CD14-positive monocyte (primary cell): ENCODE data around the gene PKD1. TPM values are rescaled to one million over a fixed set of nuclear protein-coding genes. Genes with fewer than 3 reads are reported as not detected.

Experiments used
- DNase-seq, 3 donors: peaks; one replicate each; pipeline ENCODE4 v3.0.0-alpha.2; 2011 to 2022
- H2AFZ ChIP-seq: 2 replicates; pipeline ENCODE4 v1.6.0; 2012; ENCODE audit warnings: mild to moderate bottlenecking, low read depth, low read length, inconsistent platforms; ENCODE audit not compliant: insufficient read depth, poor library complexity, severe bottlenecking
- H3K27ac ChIP-seq, 2 donors: 1 replicate in 1 of 2; 2 replicates in 1 of 2; pipeline ENCODE4 v1.5.1; 2012 to 2013; ENCODE audit warnings: low read length in 2 of 2, control low read depth in 1 of 2, inconsistent platforms in 1 of 2, low read depth in 1 of 2, mild to moderate bottlenecking in 1 of 2
- H3K27me3 ChIP-seq, 2 donors: one replicate each; pipeline versions ENCODE4 v1.6.0 to v1.6.1; 2011 to 2013; ENCODE audit warnings: low read length in 2 of 2; ENCODE audit not compliant: control insufficient read depth in 2 of 2, insufficient read depth in 2 of 2
- H3K36me3 ChIP-seq, 2 donors: replicated peaks in 1 of 2; 1 replicate in 1 of 2; 2 replicates in 1 of 2; pipeline versions ENCODE4 v1.5.1 to v1.6.1; 2012 to 2013; ENCODE audit warnings: low read length in 2 of 2, control low read depth in 1 of 2, inconsistent platforms in 1 of 2, mild to moderate bottlenecking in 1 of 2; ENCODE audit not compliant: insufficient read depth in 2 of 2, control insufficient read depth in 1 of 2
- H3K4me1 ChIP-seq, 2 donors: 1 replicate in 1 of 2; 2 replicates in 1 of 2; pipeline versions ENCODE4 v1.5.1 to v1.6.1; 2012 to 2013; ENCODE audit warnings: low read length in 2 of 2, control low read depth in 1 of 2, inconsistent platforms in 1 of 2, mild to moderate bottlenecking in 1 of 2, moderate library complexity in 1 of 2; ENCODE audit not compliant: insufficient read depth in 2 of 2, control insufficient read depth in 1 of 2
- H3K4me2 ChIP-seq: replicated peaks from 2 replicates; pipeline ENCODE3; 2012; ENCODE audit warnings: low read length, moderate library complexity, mild to moderate bottlenecking; ENCODE audit not compliant: poor library complexity, severe bottlenecking; ENCODE audit errors: extremely low read depth
- H3K4me3 ChIP-seq, 3 experiments: fragments of 200-600 bp in 1 of 3; sonication (generic) in 1 of 3; replicated peaks in 1 of 3; 1 replicate in 2 of 3; 2 replicates in 1 of 3; pipeline ENCODE4 v1.5.1; 2011 to 2013; ENCODE audit warnings: low read length in 3 of 3, mild to moderate bottlenecking in 3 of 3, control low read depth in 2 of 3, low read depth in 2 of 3, inconsistent platforms in 1 of 3, moderate library complexity in 1 of 3
- H3K79me2 ChIP-seq: 2 replicates; pipeline ENCODE4 v1.6.0; 2012; ENCODE audit warnings: mild to moderate bottlenecking, control low read depth, inconsistent platforms, low read length, moderate library complexity; ENCODE audit not compliant: insufficient read depth
- H3K9ac ChIP-seq: 2 replicates; pipeline ENCODE4 v1.6.0; 2017; ENCODE audit warnings: low read length, mild to moderate bottlenecking; ENCODE audit not compliant: insufficient read depth, poor library complexity, severe bottlenecking
- H3K9me3 ChIP-seq, 2 donors: replicated peaks in 1 of 2; 1 replicate in 1 of 2; 2 replicates in 1 of 2; pipeline versions ENCODE4 v1.5.1 to v1.6.1; 2012 to 2013; ENCODE audit warnings: low read length in 2 of 2, control low read depth in 1 of 2; ENCODE audit not compliant: control insufficient read depth in 1 of 2, insufficient read depth in 1 of 2
- H4K20me1 ChIP-seq: 2 replicates; pipeline ENCODE4 v1.6.0; 2012; ENCODE audit warnings: mild to moderate bottlenecking, low read length, control low read depth, moderate library complexity; ENCODE audit not compliant: insufficient read depth
- H3K27ac Mint-ChIP-seq, 7 donors: one replicate each; pipeline ENCODE4 v1.8.0; 2020; ENCODE audit warnings: mild to moderate bottlenecking in 7 of 7, mixed read lengths in 7 of 7, moderate library complexity in 6 of 7, inconsistent platforms in 2 of 7
- H3K27me3 Mint-ChIP-seq, 3 donors: one replicate each; pipeline ENCODE4 v1.8.0; 2021 to 2022; ENCODE audit warnings: low read depth in 3 of 3, mild to moderate bottlenecking in 3 of 3, mixed read lengths in 3 of 3, moderate library complexity in 3 of 3, inconsistent platforms in 1 of 3
- H3K36me3 Mint-ChIP-seq, 2 donors: one replicate each; pipeline ENCODE4 v1.8.0; 2020; ENCODE audit warnings: mixed read lengths in 2 of 2, inconsistent platforms in 1 of 2, mild to moderate bottlenecking in 1 of 2
- H3K4me1 Mint-ChIP-seq: one replicate; pipeline ENCODE4 v1.8.0; 2020; ENCODE audit warnings: mild to moderate bottlenecking, mixed read lengths
- H3K4me3 Mint-ChIP-seq, 2 donors: one replicate each; pipeline ENCODE4 v1.8.0; 2020; ENCODE audit warnings: mild to moderate bottlenecking in 2 of 2, mixed read lengths in 2 of 2, moderate library complexity in 1 of 2
- H3K9me3 Mint-ChIP-seq, 7 donors: one replicate each; pipeline ENCODE4 v1.8.0; 2020 to 2022; ENCODE audit warnings: mixed read lengths in 7 of 7, mild to moderate bottlenecking in 6 of 7, moderate library complexity in 6 of 7, inconsistent platforms in 2 of 7
- WGBS: methylation state at CpG from one replicate; pipeline ENCODE4 v1.1.5; 2013; ENCODE audit warnings: missing lambda C conversion rate; ENCODE audit not compliant: insufficient coverage; 5-methylcytosine and 5-hydroxymethylcytosine counted together
- intact Hi-C, 2 donors: fragments of 100-400 bp; cut with micrococcal nuclease; formaldehyde crosslinking; loops; one replicate each; pipeline versions ENCODE4 v1.15.0 to v1.15.1; 2023
- polyA plus RNA-seq, 3 donors: library from polyadenylated mRNA; depleted of rRNA in 1 of 3; unstranded in 2 of 3; stranded (reverse) in 1 of 3; fragments of 300-500 nt in 2 of 3; fragments of >200 nt in 1 of 3; fragmentation: Illumina TruSeq in 2 of 3; gene quantifications; 1 replicate in 2 of 3; 2 replicates in 1 of 3; pipeline ENCODE4 v1.2.3, GENCODE V29; 2012 to 2021
- TF ChIP-seq, protein P1 (sequence below): fragments of 200-600 bp; IDR thresholded peaks from one replicate; pipeline ENCODE4 v1.8.0; 2022; ENCODE audit warnings: antibody characterized with exemption, mild to moderate bottlenecking

Gene PKD1
- polyA plus RNA-seq, 3 donors = 0.22 to 53.8 (median 1.6) TPM

DNA sequence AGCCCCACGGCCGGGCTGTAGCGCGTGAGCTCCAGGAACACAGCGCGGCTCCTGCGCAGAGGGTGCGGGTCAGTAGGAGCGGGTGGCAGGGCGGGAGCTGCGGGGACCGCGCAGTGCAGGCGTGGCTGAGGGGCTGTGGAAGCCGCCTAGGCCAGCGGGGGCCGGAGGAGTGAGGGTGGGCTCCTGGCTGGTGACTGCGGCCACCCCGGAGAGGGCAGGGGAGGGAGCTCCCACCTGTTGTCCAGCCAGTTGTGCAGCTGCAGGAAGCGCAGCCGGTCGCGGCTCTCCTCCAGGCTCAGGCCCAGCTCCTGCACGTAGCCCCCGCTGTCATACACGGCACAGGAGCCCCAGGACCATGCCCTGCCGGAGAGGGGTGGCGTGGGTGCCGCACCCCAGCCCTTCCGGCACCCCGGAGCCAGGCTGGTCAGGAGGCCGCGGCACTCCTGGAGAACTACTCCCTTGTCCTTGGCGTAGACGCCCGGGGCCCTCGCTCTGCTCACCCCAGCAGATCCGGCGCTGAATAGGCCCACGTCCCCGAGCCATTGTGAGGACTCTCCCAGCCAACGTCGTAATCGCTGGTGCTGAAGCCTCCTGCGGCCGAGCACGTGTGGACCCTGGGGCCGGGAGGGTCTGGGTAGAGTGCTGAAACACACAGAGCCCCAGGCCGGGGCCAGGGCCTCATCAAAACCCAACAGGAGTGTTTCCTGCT, 44.0 kb downstream of the PKD1 start:
- no peak overlapping the region for H3K27ac ChIP-seq
- TF ChIP-seq, protein P1, sequence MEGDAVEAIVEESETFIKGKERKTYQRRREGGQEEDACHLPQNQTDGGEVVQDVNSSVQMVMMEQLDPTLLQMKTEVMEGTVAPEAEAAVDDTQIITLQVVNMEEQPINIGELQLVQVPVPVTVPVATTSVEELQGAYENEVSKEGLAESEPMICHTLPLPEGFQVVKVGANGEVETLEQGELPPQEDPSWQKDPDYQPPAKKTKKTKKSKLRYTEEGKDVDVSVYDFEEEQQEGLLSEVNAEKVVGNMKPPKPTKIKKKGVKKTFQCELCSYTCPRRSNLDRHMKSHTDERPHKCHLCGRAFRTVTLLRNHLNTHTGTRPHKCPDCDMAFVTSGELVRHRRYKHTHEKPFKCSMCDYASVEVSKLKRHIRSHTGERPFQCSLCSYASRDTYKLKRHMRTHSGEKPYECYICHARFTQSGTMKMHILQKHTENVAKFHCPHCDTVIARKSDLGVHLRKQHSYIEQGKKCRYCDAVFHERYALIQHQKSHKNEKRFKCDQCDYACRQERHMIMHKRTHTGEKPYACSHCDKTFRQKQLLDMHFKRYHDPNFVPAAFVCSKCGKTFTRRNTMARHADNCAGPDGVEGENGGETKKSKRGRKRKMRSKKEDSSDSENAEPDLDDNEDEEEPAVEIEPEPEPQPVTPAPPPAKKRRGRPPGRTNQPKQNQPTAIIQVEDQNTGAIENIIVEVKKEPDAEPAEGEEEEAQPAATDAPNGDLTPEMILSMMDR = no peak
- 97% methylated on average over 47 of the region's 49 CpGs for WGBS
- no peaks in the 10 kb centered on the region for H3K27me3 ChIP-seq
- intact Hi-C loops = no loop called here
- no peaks in the 10 kb centered on the region for H3K4me1 ChIP-seq
- H3K79me2 ChIP-seq = no peaks in the 10 kb centered on the region
- H3K4me2 ChIP-seq = no peak overlapping the region
- DNase-seq = no peak
- Mint-ChIP-seq H3K27ac (no peak overlapping the region), H3K9me3 (peaks cover 0 to 2% (median 0%) of the 10 kb centered on the region in 7 donors), H3K4me3 (no peak overlapping the region), H3K4me1 (no peaks in the 10 kb centered on the region), H3K36me3 (peaks cover 33 to 64% of the 10 kb centered on the region in 2 donors), H3K27me3 (no peaks in the 10 kb centered on the region)
- no peak overlapping the region for H3K4me3 ChIP-seq
- no peaks in the 10 kb centered on the region for H3K9me3 ChIP-seq
- H3K36me3 ChIP-seq = peaks cover 51 to 53% of the 10 kb centered on the region in 2 donors
- no peak overlapping the region for H2AFZ ChIP-seq
- H4K20me1 ChIP-seq = no peaks in the 10 kb centered on the region
- H3K9ac ChIP-seq = no peak overlapping the region

DNA sequence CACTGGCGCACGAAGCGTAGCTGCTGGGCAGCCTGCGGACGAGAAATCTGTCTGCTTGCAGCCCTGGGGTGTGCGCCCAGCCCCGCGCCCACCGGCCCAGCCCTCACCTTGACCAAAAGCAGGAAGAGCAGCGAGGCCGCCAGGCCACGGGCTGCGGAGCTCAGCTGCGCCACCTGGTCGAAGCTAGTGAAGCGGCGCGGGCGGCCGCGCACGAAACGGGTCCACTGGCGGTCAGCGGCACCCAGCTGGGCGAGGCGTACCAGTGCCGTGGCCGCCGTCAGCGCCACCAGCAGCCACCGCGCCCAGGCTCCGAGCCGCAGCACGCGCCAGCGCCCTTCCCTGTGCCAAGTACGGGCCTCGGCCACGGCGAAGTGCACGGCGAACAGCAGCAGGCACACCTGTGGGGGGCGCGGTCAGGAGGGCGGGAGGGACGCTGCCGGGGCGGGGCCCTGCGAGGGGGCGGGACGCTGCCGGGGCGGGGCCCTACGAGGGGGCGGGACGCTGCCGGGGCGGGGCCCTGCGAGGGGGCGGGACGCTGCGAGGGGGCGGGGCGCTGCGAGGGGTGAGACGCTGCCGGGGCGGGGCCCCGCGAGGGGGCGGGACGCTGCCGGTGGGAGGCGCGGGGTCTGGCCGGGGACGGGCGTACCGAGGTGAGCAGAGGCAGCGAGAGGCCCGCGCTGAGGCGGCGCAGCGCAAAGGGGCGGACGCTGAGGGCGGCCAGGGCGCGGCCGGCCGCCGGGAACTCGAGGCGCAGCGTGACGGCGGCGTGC, 44.7 kb downstream of the PKD1 start:
- Histone ChIP-seq H4K20me1 (no peaks in the 10 kb centered on the region), H3K4me3 (no peak overlapping the region), H3K79me2 (no peaks in the 10 kb centered on the region), H3K9me3 (no peaks in the 10 kb centered on the region), H3K9ac (no peak overlapping the region), H3K4me2 (no peak overlapping the region), H3K27me3 (no peaks in the 10 kb centered on the region), H3K36me3 (peaks cover 54 to 57% of the 10 kb centered on the region in 2 donors), H3K4me1 (no peaks in the 10 kb centered on the region), H3K27ac (no peak overlapping the region), H2AFZ (no peak overlapping the region)
- Mint-ChIP-seq H3K27me3 (no peaks in the 10 kb centered on the region), H3K9me3 (peaks cover 0 to 2% (median 0%) of the 10 kb centered on the region in 7 donors), H3K36me3 (peaks cover 31 to 64% of the 10 kb centered on the region in 2 donors), H3K27ac (no peak overlapping the region), H3K4me1 (no peaks in the 10 kb centered on the region), H3K4me3 (no peak overlapping the region)
- intact Hi-C loops = no loop called here
- 95% methylated on average over 80 of the region's 101 CpGs for WGBS
- TF ChIP-seq, protein P1 = no peak
- DNase-seq = no peak
